ENCODE measurements around the gene TMEM14B. TPM values are rescaled to one million over a fixed set of nuclear protein-coding genes. Genes with fewer than 3 reads are reported as not detected.
"Not testable (repeated sequence)": the region's sequence is repeated elsewhere in the genome, so short reads cannot be mapped to it uniquely, and the experiment has no call there.

TMEM14B gene
- total and polyA plus RNA-seq, 4 donors: 50.3 to 111 (median 62.3) TPM

DNA sequence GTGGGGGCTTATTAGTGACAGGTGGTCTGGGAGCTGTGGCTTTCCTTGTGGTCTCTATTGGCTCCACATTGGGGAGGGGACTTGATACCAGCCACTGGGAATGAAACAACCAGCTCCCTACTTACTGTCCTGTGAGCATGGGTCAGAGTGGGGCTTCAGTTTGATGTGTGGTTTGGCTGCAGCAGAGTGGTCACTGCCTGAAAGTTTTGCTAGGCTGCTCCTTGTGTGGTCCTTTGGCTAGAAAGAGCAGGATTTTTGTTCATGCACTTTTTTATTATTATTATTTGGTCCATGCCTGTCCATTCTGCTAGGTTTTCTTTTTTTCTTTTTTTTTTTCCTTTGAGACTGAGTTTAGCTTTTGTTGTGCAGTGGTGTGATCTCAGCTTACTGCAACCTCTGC is 7.5 kb upstream of the TMEM14B start:
- no peaks in the 10 kb centered on the region for H3K27me3 ChIP-seq (ENCODE audit: control insufficient read depth in 1 of 2, insufficient read depth in 2 of 2, low read length in 1 of 2)
- no peaks in the 10 kb centered on the region for H3K36me3 ChIP-seq (ENCODE audit: control insufficient read depth in 1 of 2, insufficient read depth in 2 of 2, low read length in 1 of 2)
- no peaks in the 10 kb centered on the region for H3K9me3 ChIP-seq (ENCODE audit: control insufficient read depth, low read length)
- ATAC-seq (ENCODE audit: low FRiP score) (no peak), DNase-seq (no peak)
- intact Hi-C loops (cut with DNase I): no loop called here
- H3K4me1 ChIP-seq (ENCODE audit: control insufficient read depth in 1 of 2, insufficient read depth in 2 of 2, low read length in 2 of 2): no peaks in the 10 kb centered on the region
- no peak overlapping the region for H3K27ac ChIP-seq (ENCODE audit: low read depth in 1 of 2, low read length in 2 of 2)
- no peak overlapping the region for H3K4me3 ChIP-seq (ENCODE audit: low read length in 2 of 2)

DNA sequence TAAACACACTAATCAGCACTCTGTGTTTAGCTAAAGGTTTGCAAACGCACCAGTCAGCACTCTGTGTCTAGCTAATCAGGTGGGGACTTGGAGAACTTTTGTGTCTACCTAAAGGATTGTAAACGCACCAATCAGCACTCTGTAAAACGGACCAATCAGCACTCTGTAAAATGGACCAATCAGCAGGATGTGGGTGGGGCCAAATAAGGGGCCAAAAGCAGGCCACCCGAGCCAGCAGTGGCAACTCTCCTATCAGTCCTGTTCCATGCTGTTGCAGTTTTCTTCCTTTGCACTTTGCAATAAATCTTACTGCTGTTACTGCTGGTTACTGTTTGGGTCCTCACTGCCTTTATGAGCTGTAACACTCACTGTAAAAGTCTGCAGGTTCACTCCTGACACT is 6.0 kb upstream of the TMEM14B start:
- intact Hi-C loops (cut with DNase I); H3K4me1 ChIP-seq (ENCODE audit: control insufficient read depth in 1 of 2, insufficient read depth in 2 of 2, low read length in 2 of 2); H3K9me3 ChIP-seq (ENCODE audit: control insufficient read depth, low read length); H3K36me3 ChIP-seq (ENCODE audit: control insufficient read depth in 1 of 2, insufficient read depth in 2 of 2, low read length in 1 of 2); DNase-seq; H3K4me3 ChIP-seq (ENCODE audit: low read length in 2 of 2); ATAC-seq (ENCODE audit: low FRiP score); H3K27ac ChIP-seq (ENCODE audit: low read depth in 1 of 2, low read length in 2 of 2); H3K27me3 ChIP-seq (ENCODE audit: control insufficient read depth in 1 of 2, insufficient read depth in 2 of 2, low read length in 1 of 2): not testable (repeated sequence)
- 77 to 91% methylated on average over 4 of the region's 4 CpGs for WGBS, 2 donors

DNA sequence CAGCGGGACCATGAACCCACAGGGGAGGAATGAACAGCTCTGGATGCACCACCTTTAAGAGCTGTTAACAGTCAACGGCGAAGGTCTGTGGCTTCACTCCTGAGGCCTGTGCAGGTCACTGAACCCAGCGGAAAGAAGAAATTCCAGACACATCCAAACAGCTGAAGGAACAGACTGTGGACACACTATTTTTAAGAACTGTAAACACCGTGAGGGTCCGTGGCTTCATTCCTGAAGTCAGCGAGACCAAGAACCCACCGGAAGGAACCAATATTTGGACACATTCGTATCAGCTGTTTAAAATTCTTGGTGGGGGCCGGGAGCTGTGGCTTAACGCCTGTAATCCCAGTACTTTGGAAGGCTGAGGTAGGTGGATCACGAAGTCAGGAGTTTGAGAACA is 5.4 kb upstream of the TMEM14B start:
- Histone ChIP-seq H3K36me3 (ENCODE audit: control insufficient read depth in 1 of 2, insufficient read depth in 2 of 2, low read length in 1 of 2) (no peaks in the 10 kb centered on the region), H3K4me1 (ENCODE audit: control insufficient read depth in 1 of 2, insufficient read depth in 2 of 2, low read length in 2 of 2) (no peaks in the 10 kb centered on the region), H3K27ac (ENCODE audit: low read depth in 1 of 2, low read length in 2 of 2) (no peak overlapping the region), H3K9me3 (ENCODE audit: control insufficient read depth, low read length) (no peaks in the 10 kb centered on the region), H3K27me3 (ENCODE audit: control insufficient read depth in 1 of 2, insufficient read depth in 2 of 2, low read length in 1 of 2) (no peaks in the 10 kb centered on the region), H3K4me3 (ENCODE audit: low read length in 2 of 2) (no peak overlapping the region)
- 93 to 94% methylated on average over 12 of the region's 12 CpGs for WGBS, 2 donors
- DNase-seq: no peak
- ATAC-seq (ENCODE audit: low FRiP score): no peak
- intact Hi-C loops (cut with DNase I): no loop called here

DNA sequence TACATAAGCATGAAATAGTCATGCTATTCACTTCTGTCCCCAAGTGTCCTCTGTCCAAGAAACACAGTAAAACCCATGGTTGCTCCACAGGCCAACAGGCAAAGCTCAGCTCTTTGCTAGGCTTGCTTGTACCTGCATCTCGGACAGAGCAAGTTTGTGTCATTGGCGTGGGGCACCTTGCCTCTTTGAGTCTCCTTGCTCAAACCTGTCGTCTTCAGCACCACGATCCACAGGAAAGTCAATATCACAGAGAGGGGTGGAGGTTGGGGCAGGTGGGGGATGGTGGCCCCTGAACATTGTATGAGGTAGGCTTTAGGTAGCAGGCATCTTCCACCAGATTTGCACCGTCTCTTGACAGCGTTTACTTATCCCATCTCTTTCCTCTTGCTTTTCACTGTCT is 4.1 kb upstream of the TMEM14B start:
- intact Hi-C loops (cut with DNase I): no loop called here
- ATAC-seq (ENCODE audit: low FRiP score): no peak

DNA sequence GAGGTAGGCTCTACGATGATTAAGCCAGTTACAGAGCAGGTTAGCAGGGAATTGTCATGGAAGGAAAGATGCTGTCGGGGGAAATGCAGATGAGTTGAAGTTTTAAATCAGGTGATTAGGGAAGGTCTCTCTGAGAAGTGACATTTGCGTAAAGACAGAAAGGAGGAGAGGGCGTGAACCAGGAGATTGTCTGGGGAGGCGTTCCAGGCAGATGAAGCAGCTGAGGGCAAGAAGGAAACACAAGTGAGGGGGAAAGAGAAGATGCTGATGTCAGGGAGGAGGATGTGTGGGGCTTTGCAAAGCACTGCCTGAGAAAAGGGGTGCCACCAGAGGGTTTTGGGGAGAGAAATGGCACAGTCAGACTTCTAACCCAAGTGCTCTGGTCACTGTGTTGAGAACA is 2.5 kb upstream of the TMEM14B start:
- Histone ChIP-seq H3K9me3 (ENCODE audit: control insufficient read depth, low read length) (no peaks in the 10 kb centered on the region), H3K36me3 (ENCODE audit: control insufficient read depth in 1 of 2, insufficient read depth in 2 of 2, low read length in 1 of 2) (no peaks in the 10 kb centered on the region), H3K27ac (ENCODE audit: low read depth in 1 of 2, low read length in 2 of 2) (no peak overlapping the region), H3K4me3 (ENCODE audit: low read length in 2 of 2) (no peak overlapping the region), H3K4me1 (ENCODE audit: control insufficient read depth in 1 of 2, insufficient read depth in 2 of 2, low read length in 2 of 2) (peaks cover 0 to 2% of the 10 kb centered on the region in 2 donors), H3K27me3 (ENCODE audit: control insufficient read depth in 1 of 2, insufficient read depth in 2 of 2, low read length in 1 of 2) (no peaks in the 10 kb centered on the region)
- WGBS, 2 donors: 82 to 86% methylated on average over 5 of the region's 5 CpGs
- ATAC-seq (ENCODE audit: low FRiP score) (no peak), DNase-seq (no peak)
- intact Hi-C loops (cut with DNase I): no loop called here

More for the DNA sequence above, 4.1 kb upstream of the TMEM14B start:
- no peaks in the 10 kb centered on the region for H3K9me3 ChIP-seq (ENCODE audit: control insufficient read depth, low read length)
- H3K4me1 ChIP-seq (ENCODE audit: control insufficient read depth in 1 of 2, insufficient read depth in 2 of 2, low read length in 2 of 2): no peaks in the 10 kb centered on the region
- 82 to 85% methylated on average over 6 of the region's 6 CpGs for WGBS, 2 donors
- no peaks in the 10 kb centered on the region for H3K36me3 ChIP-seq (ENCODE audit: control insufficient read depth in 1 of 2, insufficient read depth in 2 of 2, low read length in 1 of 2)
- H3K4me3 ChIP-seq (ENCODE audit: low read length in 2 of 2): no peak overlapping the region
- H3K27ac ChIP-seq (ENCODE audit: low read depth in 1 of 2, low read length in 2 of 2): no peak overlapping the region
- DNase-seq: no peak
- H3K27me3 ChIP-seq (ENCODE audit: control insufficient read depth in 1 of 2, insufficient read depth in 2 of 2, low read length in 1 of 2): no peaks in the 10 kb centered on the region

DNA sequence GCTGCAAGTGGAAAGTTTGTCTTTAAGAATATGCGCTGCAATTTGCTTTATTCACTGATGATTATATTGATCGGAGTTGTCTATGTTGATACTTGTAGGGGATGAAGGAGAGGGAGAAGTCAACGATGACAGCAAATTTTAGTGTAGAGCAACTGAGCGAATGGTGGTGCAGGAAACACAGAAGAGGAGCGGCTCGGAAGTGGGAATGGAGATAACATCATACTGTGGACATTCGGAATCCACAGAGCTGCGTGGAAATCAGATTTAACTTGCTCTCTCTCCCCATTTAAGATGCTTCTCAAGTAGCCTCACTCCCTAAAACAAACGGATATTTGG is 722 bp upstream of the TMEM14B start:
- DNase-seq: no peak
- Histone ChIP-seq H3K9me3 (ENCODE audit: control insufficient read depth, low read length) (no peaks in the 10 kb centered on the region), H3K4me3 (ENCODE audit: low read length in 2 of 2) (peak overlapping the region in 1 of 2 donors; percentile 28), H3K27me3 (ENCODE audit: control insufficient read depth in 1 of 2, insufficient read depth in 2 of 2, low read length in 1 of 2) (no peaks in the 10 kb centered on the region), H3K27ac (ENCODE audit: low read depth in 1 of 2, low read length in 2 of 2) (no peak overlapping the region), H3K4me1 (ENCODE audit: control insufficient read depth in 1 of 2, insufficient read depth in 2 of 2, low read length in 2 of 2) (peaks cover 0 to 2% of the 10 kb centered on the region in 2 donors), H3K36me3 (ENCODE audit: control insufficient read depth in 1 of 2, insufficient read depth in 2 of 2, low read length in 1 of 2) (no peaks in the 10 kb centered on the region)
- ATAC-seq (ENCODE audit: low FRiP score): no peak
- intact Hi-C loops (cut with DNase I): loop anchor here (2.0 kb wide), 1 partner anchor 24 kb away; the partner anchor contains the start of gene TMEM14C (in 2 of the 2)
- WGBS, 2 donors: 68 to 69% methylated on average over 9 of the region's 9 CpGs

DNA sequence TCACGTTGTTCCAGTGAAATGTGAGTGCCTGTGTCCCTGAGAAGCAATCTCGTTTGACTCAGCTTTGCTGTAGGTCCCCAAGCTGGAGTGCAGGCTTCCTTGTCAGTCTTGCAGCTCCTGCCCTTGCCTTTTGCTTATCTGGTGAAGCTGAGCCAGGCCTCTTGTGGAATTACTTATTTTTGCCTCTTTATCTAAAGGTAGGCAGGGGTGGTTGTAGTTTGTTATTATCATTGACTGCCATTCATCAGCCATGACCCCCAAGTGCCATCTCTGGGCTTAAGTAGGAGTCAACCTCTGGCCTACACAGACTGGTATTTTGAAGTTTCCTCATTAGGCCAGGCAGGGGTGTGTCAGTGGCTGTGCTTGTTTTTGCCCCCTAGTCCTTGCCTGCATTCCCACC is 2.1 kb downstream of the TMEM14B start:
- Histone ChIP-seq H3K9me3 (ENCODE audit: control insufficient read depth, low read length) (no peaks in the 10 kb centered on the region), H3K27me3 (ENCODE audit: control insufficient read depth in 1 of 2, insufficient read depth in 2 of 2, low read length in 1 of 2) (no peaks in the 10 kb centered on the region), H3K4me1 (ENCODE audit: control insufficient read depth in 1 of 2, insufficient read depth in 2 of 2, low read length in 2 of 2) (peaks cover 0 to 2% of the 10 kb centered on the region in 2 donors), H3K4me3 (ENCODE audit: low read length in 2 of 2) (no peak overlapping the region), H3K36me3 (ENCODE audit: control insufficient read depth in 1 of 2, insufficient read depth in 2 of 2, low read length in 1 of 2) (peaks cover 0 to 3% of the 10 kb centered on the region in 2 donors), H3K27ac (ENCODE audit: low read depth in 1 of 2, low read length in 2 of 2) (no peak overlapping the region)
- WGBS, 2 donors: 50 to 57% methylated on average over 2 of the region's 2 CpGs
- intact Hi-C loops (cut with DNase I): no loop called here
- DNase-seq (no peak), ATAC-seq (ENCODE audit: low FRiP score) (no peak)

DNA sequence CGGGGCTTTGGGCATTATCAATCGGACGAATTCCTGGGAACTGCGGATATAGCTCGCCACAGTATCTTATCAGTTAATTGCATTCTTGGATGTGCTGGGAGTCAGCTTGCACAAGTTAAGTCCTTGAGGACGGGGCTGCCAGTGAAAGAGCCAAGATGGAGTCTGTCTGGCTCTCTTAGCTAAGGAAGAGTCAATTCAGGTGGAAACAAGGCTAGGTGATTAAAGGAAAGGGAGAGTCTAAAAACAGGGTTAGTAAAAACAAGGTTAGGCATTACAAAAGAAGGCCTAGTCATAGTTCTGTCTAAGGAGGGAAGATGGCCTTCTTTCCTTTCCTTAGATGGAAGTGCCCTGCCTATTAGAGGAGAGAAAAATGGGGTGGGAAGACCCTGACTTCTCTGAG is 3.0 kb downstream of the TMEM14B start:
- not testable (repeated sequence) for H3K36me3 ChIP-seq (ENCODE audit: control insufficient read depth in 1 of 2, insufficient read depth in 2 of 2, low read length in 1 of 2); ATAC-seq (ENCODE audit: low FRiP score)

DNA sequence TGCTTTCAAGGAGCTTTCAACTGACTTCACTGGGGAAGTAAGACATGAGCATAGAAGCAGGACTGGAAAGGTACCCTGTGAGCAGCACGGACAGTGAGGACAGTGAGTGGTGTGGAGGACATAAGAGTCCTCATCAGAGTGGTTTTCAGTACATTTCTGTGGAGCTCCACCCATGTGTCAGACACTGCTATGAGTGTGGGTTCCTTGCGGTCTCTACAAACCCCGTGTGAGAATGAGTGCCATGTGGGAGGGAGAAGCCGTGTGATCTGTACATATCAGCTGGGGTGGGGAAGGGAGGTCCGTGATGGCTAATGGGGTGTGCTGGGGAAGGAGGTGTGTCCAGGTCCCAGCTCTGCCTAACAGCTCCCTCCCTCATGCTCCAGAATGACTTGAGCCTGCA is 4.2 kb downstream of the TMEM14B start:
- H3K27ac ChIP-seq (ENCODE audit: low read depth in 1 of 2, low read length in 2 of 2); H3K36me3 ChIP-seq (ENCODE audit: control insufficient read depth in 1 of 2, insufficient read depth in 2 of 2, low read length in 1 of 2); H3K4me3 ChIP-seq (ENCODE audit: low read length in 2 of 2); H3K4me1 ChIP-seq (ENCODE audit: control insufficient read depth in 1 of 2, insufficient read depth in 2 of 2, low read length in 2 of 2); DNase-seq; ATAC-seq (ENCODE audit: low FRiP score); H3K27me3 ChIP-seq (ENCODE audit: control insufficient read depth in 1 of 2, insufficient read depth in 2 of 2, low read length in 1 of 2); H3K9me3 ChIP-seq (ENCODE audit: control insufficient read depth, low read length); intact Hi-C loops (cut with DNase I): not testable (repeated sequence)
- 80 to 85% methylated on average over 4 to 5 of the region's 5 CpGs for WGBS, 2 donors

More for the DNA sequence above, 3.0 kb downstream of the TMEM14B start:
- H3K27ac ChIP-seq (ENCODE audit: low read depth in 1 of 2, low read length in 2 of 2); intact Hi-C loops (cut with DNase I); H3K27me3 ChIP-seq (ENCODE audit: control insufficient read depth in 1 of 2, insufficient read depth in 2 of 2, low read length in 1 of 2); H3K4me3 ChIP-seq (ENCODE audit: low read length in 2 of 2); H3K4me1 ChIP-seq (ENCODE audit: control insufficient read depth in 1 of 2, insufficient read depth in 2 of 2, low read length in 2 of 2); DNase-seq; H3K9me3 ChIP-seq (ENCODE audit: control insufficient read depth, low read length): not testable (repeated sequence)
- WGBS, 2 donors: 87 to 94% methylated on average over 6 of the region's 6 CpGs

Measured in aorta (tissue), 5 donors.